ENCODE measurements around the gene COL26A1.
"Not testable (repeated sequence)": the region's sequence is repeated elsewhere in the genome, so short reads cannot be mapped to it uniquely, and the experiment has no call there.

DNA sequence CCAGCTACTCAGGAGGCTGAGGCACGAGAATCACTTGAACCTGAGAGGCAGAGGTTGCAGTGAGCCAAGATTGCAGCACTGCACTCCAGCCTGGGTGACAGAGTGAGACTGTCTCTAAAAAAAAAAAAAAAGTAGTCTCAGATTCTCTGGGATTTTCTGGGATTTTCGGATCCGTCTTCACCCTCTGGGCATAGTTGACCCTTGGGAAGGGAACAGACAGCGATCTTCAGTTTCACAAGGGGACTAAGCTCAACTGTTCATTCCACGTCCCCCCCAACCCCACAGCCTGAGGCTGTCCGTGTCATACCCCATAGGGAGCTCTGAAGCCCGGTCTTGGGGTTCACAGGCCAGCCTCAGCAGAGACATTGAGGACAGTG is 123.4 kb downstream of the COL26A1 start:
- TF ChIP-seq, protein P1, sequence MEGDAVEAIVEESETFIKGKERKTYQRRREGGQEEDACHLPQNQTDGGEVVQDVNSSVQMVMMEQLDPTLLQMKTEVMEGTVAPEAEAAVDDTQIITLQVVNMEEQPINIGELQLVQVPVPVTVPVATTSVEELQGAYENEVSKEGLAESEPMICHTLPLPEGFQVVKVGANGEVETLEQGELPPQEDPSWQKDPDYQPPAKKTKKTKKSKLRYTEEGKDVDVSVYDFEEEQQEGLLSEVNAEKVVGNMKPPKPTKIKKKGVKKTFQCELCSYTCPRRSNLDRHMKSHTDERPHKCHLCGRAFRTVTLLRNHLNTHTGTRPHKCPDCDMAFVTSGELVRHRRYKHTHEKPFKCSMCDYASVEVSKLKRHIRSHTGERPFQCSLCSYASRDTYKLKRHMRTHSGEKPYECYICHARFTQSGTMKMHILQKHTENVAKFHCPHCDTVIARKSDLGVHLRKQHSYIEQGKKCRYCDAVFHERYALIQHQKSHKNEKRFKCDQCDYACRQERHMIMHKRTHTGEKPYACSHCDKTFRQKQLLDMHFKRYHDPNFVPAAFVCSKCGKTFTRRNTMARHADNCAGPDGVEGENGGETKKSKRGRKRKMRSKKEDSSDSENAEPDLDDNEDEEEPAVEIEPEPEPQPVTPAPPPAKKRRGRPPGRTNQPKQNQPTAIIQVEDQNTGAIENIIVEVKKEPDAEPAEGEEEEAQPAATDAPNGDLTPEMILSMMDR (IDR thresholded peaks at IDR 0.05): not testable (repeated sequence)
- TF ChIP-seq EP300 (IDR thresholded peaks at IDR 0.05): not testable (repeated sequence)
